GM18870 (cell line): ENCODE data around the gene DGCR2.
"Not testable (repeated sequence)": the region's sequence is repeated elsewhere in the genome, so short reads cannot be mapped to it uniquely, and the experiment has no call there.

Experiments used
- ATAC-seq: cut with Tn5 transposase; IDR thresholded peaks from one replicate; pipeline ENCODE4 v1.9.1; 2021; ENCODE audit warnings: moderate library complexity; ENCODE audit not compliant: unreplicated experiment

The DGCR2 gene

DNA sequence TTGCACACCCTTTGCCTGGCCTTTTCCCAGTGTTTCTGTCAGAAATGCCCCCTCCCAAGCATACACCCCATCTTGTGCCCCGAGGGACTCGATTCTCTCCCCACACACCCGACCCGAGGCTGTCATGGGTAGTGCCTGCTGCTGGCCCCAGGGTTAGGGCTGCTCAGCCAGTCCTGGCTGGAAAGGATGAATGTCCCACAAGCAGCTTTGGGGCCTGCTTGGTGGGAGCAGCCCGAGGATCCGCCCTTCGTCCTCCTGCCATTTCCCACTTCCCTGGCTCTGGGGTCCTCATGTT is 131.1 kb downstream of the DGCR2 start:
- no peak for ATAC-seq

DNA sequence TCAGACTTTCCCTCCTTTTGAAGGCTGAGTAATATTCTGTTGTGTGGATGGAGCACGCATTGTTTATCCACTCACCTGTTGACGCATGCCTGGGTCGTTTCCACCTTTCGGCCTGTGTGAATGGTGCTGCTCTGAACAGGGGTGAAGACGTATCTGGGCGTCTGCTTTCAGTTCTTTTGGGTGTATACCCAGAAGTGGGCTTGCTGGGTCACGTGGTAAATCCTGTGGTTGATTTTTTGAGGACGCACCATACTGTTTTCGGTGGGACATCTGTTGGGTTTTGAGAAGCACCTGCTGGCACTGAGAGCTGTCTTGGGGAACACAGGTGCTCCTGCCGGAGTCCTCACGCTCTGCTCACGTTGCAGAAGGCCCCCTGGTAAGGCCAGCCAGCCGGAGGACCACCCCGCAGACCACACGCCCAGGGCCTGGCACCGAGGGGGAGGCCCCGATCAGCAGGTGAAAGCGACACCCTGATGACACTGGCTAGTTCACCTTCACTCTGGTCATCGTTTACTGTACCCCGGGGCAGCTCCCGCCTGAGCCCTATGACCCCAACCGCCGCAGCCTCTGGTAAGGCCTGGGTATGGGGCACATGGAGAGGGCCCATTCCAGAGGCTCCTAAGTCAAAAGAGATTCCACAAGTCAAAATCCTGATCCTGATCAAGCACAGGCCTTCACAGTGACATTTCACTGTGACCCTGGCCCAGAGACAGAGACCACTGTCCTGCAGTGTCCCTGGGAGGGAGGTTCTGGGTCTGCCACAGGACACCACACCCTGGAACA is 131.7 kb downstream of the DGCR2 start:
- no peak for ATAC-seq

DNA sequence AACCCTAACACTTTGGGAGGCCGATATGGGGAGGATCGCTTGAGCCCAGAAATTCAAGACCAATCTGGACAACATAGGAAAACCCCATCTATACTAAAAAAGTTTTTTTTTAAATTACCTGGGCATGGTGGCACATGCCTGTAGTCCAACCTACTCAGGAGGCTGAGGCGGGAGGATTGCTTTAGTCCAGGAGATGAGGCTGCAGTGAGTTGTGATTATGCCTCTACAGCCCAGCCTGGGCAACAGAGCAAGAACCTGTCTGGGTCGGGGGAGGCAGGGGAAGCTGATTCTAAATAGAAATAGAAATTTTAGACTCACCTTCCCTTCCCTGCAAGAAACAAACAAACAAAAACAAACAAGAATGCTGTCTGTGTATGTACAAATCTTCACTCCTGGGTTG is 133.3 kb downstream of the DGCR2 start:
- no peak for ATAC-seq

DNA sequence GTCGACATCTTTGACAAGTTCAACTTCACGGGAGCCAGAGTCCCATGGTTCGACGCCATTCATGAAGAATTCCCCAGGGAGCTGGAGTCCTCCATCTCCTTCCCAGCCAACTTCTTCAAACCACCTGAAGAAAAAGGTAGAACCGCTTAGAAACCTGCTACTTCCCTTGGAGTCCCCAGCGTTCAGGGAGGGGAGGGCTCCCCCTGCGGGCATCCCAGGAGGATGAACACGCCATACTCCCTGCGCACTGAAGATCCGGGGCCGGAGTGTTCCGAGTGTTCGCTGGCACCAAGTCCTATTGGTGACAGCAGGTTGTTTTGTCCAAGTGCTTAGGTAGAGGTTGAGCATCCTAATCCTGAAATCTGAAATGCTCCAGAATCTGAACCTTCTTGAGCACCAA is 134.4 kb downstream of the DGCR2 start:
- no peak for ATAC-seq

DNA sequence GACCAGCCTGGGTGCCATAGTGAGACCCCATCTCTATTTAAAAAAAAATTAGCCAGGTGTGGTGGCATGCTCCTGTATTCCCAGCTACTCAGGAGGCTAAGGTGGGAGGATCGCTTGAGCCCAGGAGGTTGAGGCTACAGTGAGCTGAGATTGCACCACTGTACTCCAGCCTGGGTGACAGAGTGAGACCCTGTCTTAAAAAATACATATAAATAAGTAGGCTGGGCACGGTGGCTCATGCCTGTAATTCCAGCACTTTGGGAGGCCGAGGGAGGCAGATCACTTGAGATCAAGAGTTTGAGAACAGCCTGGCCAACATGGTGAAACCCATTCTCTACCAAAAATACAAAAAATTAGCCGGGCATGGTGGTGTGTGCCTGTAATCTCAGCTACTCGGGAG is 135.1 kb downstream of the DGCR2 start:
- ATAC-seq, result not testable (repeated sequence)
